Panc1 (cell line): ENCODE results near the gene ALAS2. TPM values are rescaled to one million over a fixed set of nuclear protein-coding genes. Genes with fewer than 3 reads are reported as not detected.
"Not testable (repeated sequence)": the region's sequence is repeated elsewhere in the genome, so short reads cannot be mapped to it uniquely, and the experiment has no call there.

ENCODE experiments used
- ATAC-seq: fragments of 200-7000 bp; cut with Tn5 transposase; 2 replicates; pipeline ENCODE4 v1.9.1; 2020; ENCODE audit warnings: mild to moderate bottlenecking, moderate library complexity
- BruUV-seq: library from RNA; stranded (reverse); fragments of 400-500 nt; replicated peaks from 2 replicates; lab custom pipeline; 2021; lab: Mats Ljungman, UMichigan
- CTCF ChIA-PET: fragments of 300-600 bp; sonication (Branson Sonifier 250); formaldehyde crosslinking; loops from one replicate; lab custom pipeline; 2022; ENCODE audit warnings: antibody characterized with exemption; lab: Charles Lee
- POLR2A ChIA-PET: fragments of 300-600 bp; sonication (Branson Sonifier 250); formaldehyde crosslinking; loops from one replicate; lab custom pipeline; 2022; ENCODE audit warnings: antibody characterized with exemption; lab: Charles Lee
- DNase-seq: peaks from one replicate; pipeline ENCODE4 v3.0.0-alpha.2; 2010; ENCODE audit warnings: low read depth, low spot score
- H3K27ac ChIP-seq: 2 replicates; pipeline ENCODE4 v1.5.1; 2011; ENCODE audit warnings: mild to moderate bottlenecking, low read length, inconsistent platforms
- H3K27me3 ChIP-seq: fragments of 200-500 bp; sonication (Bioruptor generic); 2 replicates; pipeline ENCODE4 v1.6.0; 2014; ENCODE audit warnings: low read length, inconsistent platforms; ENCODE audit not compliant: control insufficient read depth, insufficient read depth
- H3K36me3 ChIP-seq: fragments of 200-500 bp; sonication (Bioruptor generic); 2 replicates; pipeline ENCODE4 v1.5.1; 2014; ENCODE audit warnings: inconsistent platforms, mild to moderate bottlenecking, low read length, moderate library complexity; ENCODE audit not compliant: control insufficient read depth, insufficient read depth
- H3K4me1 ChIP-seq: 2 replicates; pipeline ENCODE4 v1.5.1; 2011; ENCODE audit warnings: inconsistent platforms, mild to moderate bottlenecking, low read length, moderate library complexity; ENCODE audit not compliant: control insufficient read depth, insufficient read depth
- H3K4me3 ChIP-seq, 2 experiments: 2 replicates each; pipeline ENCODE4 v1.5.1; 2011 to 2012; ENCODE audit warnings: low read depth in 2 of 2, low read length in 2 of 2, mild to moderate bottlenecking in 2 of 2, inconsistent platforms in 1 of 2, moderate library complexity in 1 of 2
- H3K9me3 ChIP-seq: fragments of 200-500 bp; sonication (Bioruptor generic); 2 replicates; pipeline ENCODE4 v1.5.1; 2014; ENCODE audit warnings: low read depth, mild to moderate bottlenecking, inconsistent platforms, low read length, moderate library complexity; ENCODE audit not compliant: control insufficient read depth, insufficient read depth
- CTCF ChIP-seq: fragments of 450-650 bp; IDR thresholded peaks from 2 replicates; pipeline ENCODE4 v1.5.1; 2017; ENCODE audit warnings: mild to moderate bottlenecking
- POLR2AphosphoS5 ChIP-seq: IDR thresholded peaks from 2 replicates; pipeline ENCODE4 v1.6.1; 2012; ENCODE audit warnings: mild to moderate bottlenecking, low read depth, low read length, moderate library complexity
- REST ChIP-seq, 2 experiments: IDR thresholded peaks; 2 replicates each; pipeline ENCODE4 v1.6.1; 2011 to 2012; ENCODE audit warnings: low read depth in 2 of 2, control low read depth in 1 of 2, low read length in 1 of 2, mild to moderate bottlenecking in 1 of 2, moderate library complexity in 1 of 2; ENCODE audit not compliant: insufficient read depth in 1 of 2
- SIN3A ChIP-seq: IDR thresholded peaks from 2 replicates; pipeline ENCODE4 v1.6.1; 2012; ENCODE audit warnings: low read depth, mild to moderate bottlenecking, low read length, moderate library complexity, borderline replicate concordance; ENCODE audit not compliant: insufficient read depth
- TCF7L2 ChIP-seq: IDR thresholded peaks from 2 replicates; pipeline ENCODE4 v1.6.1; 2011; ENCODE audit warnings: mild to moderate bottlenecking, low read depth, low read length, inconsistent platforms
- in situ Hi-C: cut with HindIII; loops from 2 replicates; pipeline ENCODE4 v1.10.0; 2016; ENCODE audit warnings: low sequenced_read_pairs, low pct_unique_long_range_greater_than_20kb
- intact Hi-C: fragments of 100-400 bp; cut with micrococcal nuclease; formaldehyde crosslinking; loops from one replicate; pipeline ENCODE4 v1.10.0; 2022; ENCODE audit not compliant: unreplicated experiment
- total RNA-seq: library from RNA; stranded (reverse); gene quantifications from one replicate; pipeline ENCODE4 v1.2.1, GENCODE V29; 2021; ENCODE audit not compliant: unreplicated experiment

ALAS2 gene
- total RNA-seq, 1 experiment from 2014 or later, result not detected

GRCh38 chrX:54992911-54993622, 37.7 kb downstream of the ALAS2 start:
- ATAC-seq, result no peak
- in situ Hi-C loops, result no loop called here
- Histone ChIP-seq H3K9me3 (no peaks in the 10 kb centered on the region), H3K4me1 (no peaks in the 10 kb centered on the region), H3K4me3 (no peak overlapping the region), H3K36me3 (no peaks in the 10 kb centered on the region), H3K27ac (no peak overlapping the region), H3K27me3 (no peaks in the 10 kb centered on the region; the same call in 1 of the 2 replicates)
- CTCF ChIA-PET, result no interaction called here
- no peak for TF ChIP-seq CTCF
- no peak for TF ChIP-seq TCF7L2
- TF ChIP-seq REST (IDR thresholded peaks at IDR 0.05; ENCODE audit: insufficient read depth in 1 of 2, low read depth in 2 of 2, low read length in 1 of 2), result no peak
- no TSS peak for BruUV-seq
- POLR2A ChIA-PET, result no interaction called here
- DNase-seq, result no peak
- intact Hi-C loops, result no loop called here

GRCh38 chrX:54991706-54992105, 39.1 kb downstream of the ALAS2 start:
- intact Hi-C loops, result no loop called here
- no peaks in the 10 kb centered on the region; the same call in 1 of the 2 replicates for H3K27me3 ChIP-seq
- H3K4me1 ChIP-seq, result no peaks in the 10 kb centered on the region
- POLR2A ChIA-PET, result no interaction called here
- H3K27ac ChIP-seq, result no peak overlapping the region
- no peak for ATAC-seq
- no peaks in the 10 kb centered on the region for H3K36me3 ChIP-seq
- CTCF ChIA-PET, result no interaction called here
- no peak overlapping the region for H3K4me3 ChIP-seq
- BruUV-seq, result no TSS peak
- in situ Hi-C loops, result no loop called here
- TF ChIP-seq REST (IDR thresholded peaks at IDR 0.05; ENCODE audit: insufficient read depth in 1 of 2, low read depth in 2 of 2, low read length in 1 of 2) (no peak), POLR2AphosphoS5 (no peak), CTCF (no peak), TCF7L2 (no peak), SIN3A (no peak)
- no peaks in the 10 kb centered on the region for H3K9me3 ChIP-seq
- DNase-seq, result no peak

GRCh38 chrX:54983306-54983705, 47.5 kb downstream of the ALAS2 start:
- CTCF ChIA-PET, ATAC-seq, POLR2A ChIA-PET, H3K36me3 ChIP-seq, H3K4me3 ChIP-seq, BruUV-seq, H3K4me1 ChIP-seq, in situ Hi-C loops, DNase-seq, intact Hi-C loops, H3K27ac ChIP-seq, H3K27me3 ChIP-seq, H3K9me3 ChIP-seq: not testable (repeated sequence)
